Mesendoderm (in vitro differentiated cells): Measurements from ENCODE around the gene DLG1.

Experiments
- DNase-seq: peaks from one replicate; pipeline ENCODE4 v3.0.0; 2013
- H2AK5ac ChIP-seq: 2 replicates; pipeline ENCODE4 v1.6.1; 2013; ENCODE audit warnings: low read length, inconsistent platforms
- H2BK120ac ChIP-seq: 2 replicates; pipeline ENCODE4 v1.6.1; 2013; ENCODE audit warnings: low read depth, mild to moderate bottlenecking, low read length, moderate library complexity, mixed read lengths
- H2BK15ac ChIP-seq: replicated peaks from 2 replicates; pipeline ENCODE4 v1.6.1; 2013; ENCODE audit warnings: low read depth, mild to moderate bottlenecking, moderate library complexity
- H2BK5ac ChIP-seq: 2 replicates; pipeline ENCODE4 v1.6.1; 2013; ENCODE audit warnings: low read length, inconsistent platforms
- H3K18ac ChIP-seq: 2 replicates; pipeline ENCODE4 v1.6.1; 2013; ENCODE audit warnings: mild to moderate bottlenecking, low read length, mixed read lengths
- H3K23ac ChIP-seq: one replicate; pipeline ENCODE4 v1.6.1; 2013; ENCODE audit warnings: low read length
- H3K27ac ChIP-seq: 2 replicates; pipeline ENCODE4 v1.5.1; 2013; ENCODE audit warnings: low read depth, mild to moderate bottlenecking, inconsistent platforms, low read length, moderate library complexity
- H3K27me3 ChIP-seq: 2 replicates; pipeline ENCODE4 v1.6.1; 2013; ENCODE audit warnings: low read length, control low read depth, mild to moderate bottlenecking, inconsistent platforms; ENCODE audit not compliant: insufficient read depth, poor library complexity
- H3K36me3 ChIP-seq: 2 replicates; pipeline ENCODE4 v1.6.1; 2013; ENCODE audit warnings: low read length, inconsistent platforms; ENCODE audit not compliant: control insufficient read depth, insufficient read depth
- H3K4ac ChIP-seq: one replicate; pipeline ENCODE4 v1.6.1; 2013; ENCODE audit warnings: low read depth, mild to moderate bottlenecking, low read length, moderate library complexity
- H3K4me1 ChIP-seq: 2 replicates; pipeline ENCODE4 v1.6.1; 2013; ENCODE audit warnings: low read depth, low read length, inconsistent platforms; ENCODE audit not compliant: control insufficient read depth
- H3K4me2 ChIP-seq: 2 replicates; pipeline ENCODE4 v1.6.1; 2013; ENCODE audit warnings: low read length
- H3K4me3 ChIP-seq: 2 replicates; pipeline ENCODE4 v1.5.1; 2013; ENCODE audit warnings: mild to moderate bottlenecking, low read length
- H3K56ac ChIP-seq: one replicate; pipeline ENCODE4 v1.6.1; 2013; ENCODE audit warnings: low read length
- H3K79me1 ChIP-seq: 2 replicates; pipeline ENCODE4 v1.6.1; 2013; ENCODE audit warnings: low read length, inconsistent platforms
- H3K79me2 ChIP-seq: 2 replicates; pipeline ENCODE4 v1.6.1; 2013; ENCODE audit warnings: mild to moderate bottlenecking, low read length; ENCODE audit not compliant: control insufficient read depth, insufficient read depth
- H3K9ac ChIP-seq: 2 replicates; pipeline ENCODE4 v1.6.1; 2013; ENCODE audit warnings: low read length, inconsistent platforms
- H4K5ac ChIP-seq: one replicate; pipeline ENCODE4 v1.6.1; 2013; ENCODE audit warnings: low read length
- H4K8ac ChIP-seq: one replicate; pipeline ENCODE4 v1.6.1; 2013; ENCODE audit warnings: low read depth, mild to moderate bottlenecking, control low read depth, low read length, moderate library complexity
- WGBS: extraction: QIAGEN DNeasy Blood & Tissue Kit; methylation state at CpG from one replicate; pipeline ENCODE4 v1.1.7; 2013; ENCODE audit warnings: low lambda C conversion rate, missing lambda C conversion rate; ENCODE audit not compliant: insufficient coverage; ENCODE audit errors: extremely low coverage; 5-methylcytosine and 5-hydroxymethylcytosine counted together

The DLG1 gene

DNA sequence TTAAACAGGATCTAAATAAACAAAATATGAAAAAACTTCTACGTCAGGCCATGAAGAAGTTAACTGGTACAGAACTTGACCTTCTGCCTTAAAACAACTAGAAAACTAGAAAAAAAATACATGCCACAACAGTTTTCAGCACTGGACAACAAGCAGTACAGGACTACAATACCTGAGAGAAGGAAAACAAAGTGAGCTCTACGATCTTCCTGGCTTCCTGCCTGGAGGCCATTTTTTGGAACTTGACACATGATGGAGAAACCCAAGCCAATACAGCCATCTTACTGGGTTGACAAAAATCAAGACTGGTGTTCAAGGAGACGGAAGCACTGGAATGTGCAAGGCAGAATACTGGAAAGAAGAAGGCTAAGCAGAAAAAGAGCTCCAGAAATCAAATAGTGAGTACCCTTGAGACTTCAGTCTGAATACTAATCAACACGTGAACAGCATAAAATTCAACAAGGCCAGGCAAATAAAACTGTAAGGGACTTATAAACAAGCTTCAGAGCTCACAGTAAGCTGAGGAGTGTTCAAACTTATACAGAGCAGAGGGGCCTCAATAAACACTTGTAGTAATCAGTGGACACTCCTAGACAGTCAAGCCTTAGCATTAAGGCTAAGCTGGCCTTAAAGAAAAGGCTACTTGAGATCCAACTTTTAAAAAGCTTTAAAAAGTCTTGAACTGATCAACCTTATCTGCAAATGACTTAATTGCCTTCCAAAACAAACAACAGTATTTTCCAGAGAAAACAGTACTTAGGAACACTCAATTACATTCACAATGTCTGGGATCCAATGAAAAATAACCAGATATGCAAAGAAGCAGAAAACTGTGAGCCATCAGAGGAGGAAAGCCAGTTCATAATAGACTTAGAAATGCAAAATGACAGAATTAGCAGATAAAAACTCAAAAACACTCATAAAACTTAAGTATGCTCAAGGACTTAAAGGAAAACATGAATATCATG is 63.2 kb downstream of the DLG1 start:
- H3K27me3 ChIP-seq = no peaks in the 10 kb centered on the region
- no peak overlapping the region for H2BK5ac ChIP-seq
- H3K18ac ChIP-seq = no peak overlapping the region
- no peak overlapping the region for H3K56ac ChIP-seq
- no peak overlapping the region for H2BK15ac ChIP-seq
- H3K4me1 ChIP-seq = peaks cover 9% of the 10 kb centered on the region
- H3K36me3 ChIP-seq = no peaks in the 10 kb centered on the region
- H3K4me2 ChIP-seq = no peak overlapping the region
- no peak overlapping the region for H3K27ac ChIP-seq
- H3K79me1 ChIP-seq = peaks cover 18% of the 10 kb centered on the region
- no peak for DNase-seq
- H4K8ac ChIP-seq = no peak overlapping the region
- WGBS = no CpG with 5 or more reads among the region's 4 CpGs
- no peak overlapping the region for H3K9ac ChIP-seq
- H3K4ac ChIP-seq = no peak overlapping the region
- H2AK5ac ChIP-seq = no peak overlapping the region
- H3K23ac ChIP-seq = no peak overlapping the region
- H3K79me2 ChIP-seq = peaks cover 38% of the 10 kb centered on the region
- H4K5ac ChIP-seq = no peak overlapping the region
- no peak overlapping the region for H3K4me3 ChIP-seq
- no peak overlapping the region for H2BK120ac ChIP-seq

DNA sequence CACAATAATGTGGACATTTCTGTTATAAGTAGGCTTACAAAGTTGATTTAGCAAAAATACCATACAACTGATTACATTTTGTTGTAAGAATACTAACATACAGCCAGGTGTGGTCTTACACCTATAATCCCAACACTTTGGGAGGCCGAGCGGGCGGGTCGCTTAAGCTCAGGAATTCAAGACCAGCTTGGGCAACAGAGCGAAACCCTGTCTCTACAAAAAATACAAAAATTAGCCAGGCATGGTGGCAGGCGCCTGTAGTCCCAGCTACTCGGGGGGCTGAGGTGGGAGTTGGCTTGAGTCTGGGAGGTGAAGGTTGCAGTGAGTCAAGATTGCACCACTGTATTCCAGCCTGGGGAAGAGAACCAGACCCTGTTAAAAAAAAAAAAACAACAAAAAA is 67.1 kb downstream of the DLG1 start:
- H2BK120ac ChIP-seq = no peak overlapping the region
- no peak for DNase-seq
- no CpG with 5 or more reads among the region's 7 CpGs for WGBS

DNA sequence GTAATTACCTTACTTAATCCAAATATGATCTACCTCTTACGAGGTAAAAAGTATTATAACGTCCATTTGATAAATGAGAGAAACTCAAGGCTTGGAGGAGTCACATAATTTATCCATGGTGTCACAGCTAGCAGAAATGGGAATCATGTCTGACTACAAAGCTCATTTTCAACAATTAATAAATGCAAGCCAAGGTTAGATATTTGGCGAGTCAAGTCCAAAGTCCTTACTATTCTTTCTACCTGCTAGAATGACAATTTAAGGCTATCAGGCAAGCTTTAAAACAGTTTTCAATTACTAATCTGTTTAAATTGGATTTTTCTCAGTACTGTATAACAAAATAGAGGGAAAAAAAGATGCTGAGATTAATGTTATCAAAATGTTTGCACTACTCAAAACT is 68.6 kb downstream of the DLG1 start:
- Histone ChIP-seq H2BK5ac (no peak overlapping the region), H2AK5ac (no peak overlapping the region), H3K27me3 (no peaks in the 10 kb centered on the region), H3K36me3 (no peaks in the 10 kb centered on the region), H3K27ac (no peak overlapping the region), H2BK15ac (no peak overlapping the region), H3K56ac (no peak overlapping the region), H3K4me1 (no peaks in the 10 kb centered on the region), H3K79me1 (peaks cover 5% of the 10 kb centered on the region), H3K18ac (no peak overlapping the region), H3K23ac (no peak overlapping the region), H3K9ac (no peak overlapping the region), H3K79me2 (peaks cover 13% of the 10 kb centered on the region), H3K4me2 (no peak overlapping the region), H4K8ac (no peak overlapping the region), H3K4ac (no peak overlapping the region), H4K5ac (no peak overlapping the region), H2BK120ac (no peak overlapping the region), H3K4me3 (no peak overlapping the region)
- DNase-seq = no peak
- WGBS = no CpG with 5 or more reads among the region's 3 CpGs

More for the DNA sequence above, 67.1 kb downstream of the DLG1 start:
- Histone ChIP-seq H4K8ac (no peak overlapping the region), H2BK15ac (no peak overlapping the region), H3K4ac (no peak overlapping the region), H3K79me1 (peaks cover 10% of the 10 kb centered on the region), H3K56ac (no peak overlapping the region), H3K9ac (no peak overlapping the region), H4K5ac (no peak overlapping the region), H3K18ac (no peak overlapping the region), H3K23ac (no peak overlapping the region), H2BK5ac (no peak overlapping the region), H3K36me3 (no peaks in the 10 kb centered on the region), H3K79me2 (peaks cover 21% of the 10 kb centered on the region), H3K4me1 (no peaks in the 10 kb centered on the region), H2AK5ac (no peak overlapping the region), H3K27me3 (no peaks in the 10 kb centered on the region), H3K4me2 (no peak overlapping the region), H3K27ac (no peak overlapping the region), H3K4me3 (no peak overlapping the region)

- no peaks in the 10 kb centered on the region for H3K4me1 ChIP-seq
- no peak overlapping the region for H3K56ac ChIP-seq
- no peak overlapping the region for H2BK120ac ChIP-seq
- H3K18ac ChIP-seq = no peak overlapping the region
- no peak overlapping the region for H3K4me2 ChIP-seq
- no peak overlapping the region for H2BK15ac ChIP-seq
- no peak overlapping the region for H3K9ac ChIP-seq
- H2BK5ac ChIP-seq = no peak overlapping the region
- H3K79me2 ChIP-seq = peaks cover 13% of the 10 kb centered on the region
- no peak overlapping the region for H2AK5ac ChIP-seq
- no CpG with 5 or more reads among the region's 1 CpG for WGBS
- no peak overlapping the region for H4K5ac ChIP-seq
- H3K27me3 ChIP-seq = no peaks in the 10 kb centered on the region
- H3K36me3 ChIP-seq = no peaks in the 10 kb centered on the region
- no peak overlapping the region for H4K8ac ChIP-seq
- peaks cover 5% of the 10 kb centered on the region for H3K79me1 ChIP-seq
- H3K4ac ChIP-seq = no peak overlapping the region
- no peak overlapping the region for H3K23ac ChIP-seq
- H3K27ac ChIP-seq = no peak overlapping the region
- H3K4me3 ChIP-seq = no peak overlapping the region
- no peak for DNase-seq
Measured at GRCh38 chr3:197229178-197229577, 69.2 kb downstream of the DLG1 start.

- WGBS = no CpG with 5 or more reads among the region's 2 CpGs
- no peak overlapping the region for H4K5ac ChIP-seq
Measured at GRCh38 chr3:197227780-197228574, 70.4 kb downstream of the DLG1 start.

More at GRCh38 chr3:197227780-197228574, 70.4 kb downstream of the DLG1 start:
- Histone ChIP-seq H3K56ac (no peak overlapping the region), H3K79me2 (peaks cover 8% of the 10 kb centered on the region), H3K4me1 (no peaks in the 10 kb centered on the region), H2AK5ac (no peak overlapping the region), H3K79me1 (peaks cover 5% of the 10 kb centered on the region), H2BK120ac (no peak overlapping the region), H3K18ac (no peak overlapping the region), H3K36me3 (no peaks in the 10 kb centered on the region), H3K9ac (no peak overlapping the region), H4K8ac (no peak overlapping the region), H2BK15ac (no peak overlapping the region), H3K23ac (no peak overlapping the region), H3K4me3 (no peak overlapping the region), H3K27ac (no peak overlapping the region), H3K27me3 (no peaks in the 10 kb centered on the region), H2BK5ac (no peak overlapping the region), H3K4me2 (no peak overlapping the region), H3K4ac (no peak overlapping the region)
- no peak for DNase-seq
